Activated CD4-positive, CD25-positive, alpha-beta regulatory T cell treated with anti-CD3 and anti-CD28 coated beads, Interleukin-2, amount 50 U/mL, for 24 hours (primary cell): ENCODE measurements around the gene CSRP2.

Experiments used
- ATAC-seq, 2 donors: fragments of 150-1000 bp; cut with Tn5 transposase; one replicate each; pipeline ENCODE4 v1.10.0; 2021; ENCODE audit warnings: mild to moderate bottlenecking in 1 of 2, moderate library complexity in 1 of 2

The CSRP2 gene

GRCh38 chr12:76878899-76879709, at the start of gene CSRP2:
CSRP2 (minus strand) TSS chr12:76879019; CDS start chr12:76866260, 12,759 bp downstream.
- ATAC-seq = peak; percentile 75 to 84

GRCh38 chr12:76927170-76927784, 48.5 kb upstream of the CSRP2 start:
- ATAC-seq = no peak

GRCh38 chr12:76925135-76925534, 46.3 kb upstream of the CSRP2 start:
- no peak for ATAC-seq

GRCh38 chr12:76922866-76923265, 44.0 kb upstream of the CSRP2 start:
- ATAC-seq = no peak

- no peak for ATAC-seq
These were observed 43.3 kb upstream of the CSRP2 start for GRCh38 chr12:76921891-76922664.

GRCh38 chr12:76921100-76921471, 42.3 kb upstream of the CSRP2 start:
- ATAC-seq = no peak

- ATAC-seq = peak; percentile 24 to 60
These were observed 41.6 kb upstream of the CSRP2 start for GRCh38 chr12:76920172-76921099.

GRCh38 chr12:76919383-76920171, 40.8 kb upstream of the CSRP2 start:
- no peak for ATAC-seq

- no peak for ATAC-seq
These were observed 37.3 kb upstream of the CSRP2 start for GRCh38 chr12:76916170-76916540.

- no peak for ATAC-seq
These were observed 36.7 kb upstream of the CSRP2 start for GRCh38 chr12:76915361-76916169.

- no peak for ATAC-seq
These were observed 35.5 kb upstream of the CSRP2 start for GRCh38 chr12:76914102-76914859.

GRCh38 chr12:76909290-76909689, 30.5 kb upstream of the CSRP2 start:
- ATAC-seq = no peak

- ATAC-seq = no peak
These were observed 29.6 kb upstream of the CSRP2 start for GRCh38 chr12:76908303-76909017.

- ATAC-seq = no peak
These were observed 23.0 kb upstream of the CSRP2 start for GRCh38 chr12:76901628-76902380.

GRCh38 chr12:76899522-76899921, 20.7 kb upstream of the CSRP2 start:
- no peak for ATAC-seq

- ATAC-seq = no peak
These were observed 19.6 kb upstream of the CSRP2 start for GRCh38 chr12:76898442-76898841.

GRCh38 chr12:76896274-76896673, 17.5 kb upstream of the CSRP2 start:
- ATAC-seq = peak in 1 of 2 donors; percentile 19

GRCh38 chr12:76895796-76896195, 17.0 kb upstream of the CSRP2 start:
- ATAC-seq = peak in 1 of 2 donors; percentile 15
